ENCODE results near the gene POLE. TPM values are rescaled to one million over a fixed set of nuclear protein-coding genes. Genes with fewer than 3 reads are reported as not detected.

Gene POLE
- polyA plus RNA-seq, 1 of the 3 experiments (the other 2 are of a cell fraction), result 20.1 TPM

- no peak overlapping the region for H3K9ac ChIP-seq
- H3K4me2 ChIP-seq, result no peak overlapping the region
- H3K79me2 ChIP-seq (ENCODE audit: insufficient read depth), result peaks cover 32% of the 10 kb centered on the region; the same call in 1 of the 2 replicates
- H3K4me3 ChIP-seq (ENCODE audit: low read depth in 2 of 2, low read length in 1 of 2), result no peak overlapping the region
- CTCF ChIA-PET, result no interaction called here
- H3K27ac ChIP-seq (ENCODE audit: low read depth in 2 of 2, low read length in 1 of 2), result no peak overlapping the region
- H2AFZ ChIP-seq (ENCODE audit: low read depth), result no peak overlapping the region
- no peaks in the 10 kb centered on the region for H3K27me3 ChIP-seq (ENCODE audit: insufficient read depth)
- DNase-seq, result no peak
- no peaks in the 10 kb centered on the region for H3K4me1 ChIP-seq (ENCODE audit: control insufficient read depth in 1 of 2, insufficient read depth in 2 of 2, low read depth in 1 of 2, low read length in 1 of 2)
- H3K9me2 ChIP-seq, result no peaks in the 10 kb centered on the region
- POLR2A ChIA-PET, result no interaction called here
- H3F3A ChIP-seq (replicated peaks; ENCODE audit: insufficient read depth), result peaks cover 23% of the 10 kb centered on the region
- H3K36me3 ChIP-seq (replicated peaks in 1 of 2; ENCODE audit: control insufficient read depth in 1 of 2, insufficient read depth in 2 of 2, low read length in 1 of 2), result peaks cover 58 to 71% of the 10 kb centered on the region in 2 experiments
- H4K20me1 ChIP-seq (ENCODE audit: insufficient read depth), result peaks cover 21% of the 10 kb centered on the region; the same call in 1 of the 2 replicates
- H3K9me3 ChIP-seq, result no peaks in the 10 kb centered on the region
- TF ChIP-seq EZH2phosphoT487 (IDR thresholded peaks at IDR 0.05; ENCODE audit: borderline replicate concordance, low read depth) (no peak), USF2 (IDR thresholded peaks at IDR 0.05; ENCODE audit: borderline replicate concordance, low read depth, low read length) (no peak), SMC3 (IDR thresholded peaks at IDR 0.05; ENCODE audit: low read depth, low read length) (no peak), IRF3 (IDR thresholded peaks at IDR 0.05; ENCODE audit: low read depth, low read length) (no peak), YY1 (IDR thresholded peaks at IDR 0.05; ENCODE audit: low read depth) (no peak), RCOR1 (IDR thresholded peaks at IDR 0.05; ENCODE audit: low read length) (no peak), TEAD4 (IDR thresholded peaks at IDR 0.05; ENCODE audit: borderline replicate concordance, insufficient read depth) (no peak), GABPA (IDR thresholded peaks at IDR 0.05; ENCODE audit: low read depth) (no peak), NFIC (IDR thresholded peaks at IDR 0.05; ENCODE audit: borderline replicate concordance) (no peak), RFX5 (IDR thresholded peaks at IDR 0.05; ENCODE audit: low read length) (no peak), CHD2 (IDR thresholded peaks at IDR 0.05; ENCODE audit: low read length, partially characterized antibody) (no peak), REST (IDR thresholded peaks at IDR 0.05; ENCODE audit: low read depth, low read length) (no peak), POLR2AphosphoS5 (IDR thresholded peaks at IDR 0.05; ENCODE audit: low read depth, low read length) (no peak), USF1 (IDR thresholded peaks at IDR 0.05; ENCODE audit: borderline replicate concordance, low read depth) (no peak), JUND (IDR thresholded peaks at IDR 0.05) (no peak)
- TF ChIP-seq, protein P1, sequence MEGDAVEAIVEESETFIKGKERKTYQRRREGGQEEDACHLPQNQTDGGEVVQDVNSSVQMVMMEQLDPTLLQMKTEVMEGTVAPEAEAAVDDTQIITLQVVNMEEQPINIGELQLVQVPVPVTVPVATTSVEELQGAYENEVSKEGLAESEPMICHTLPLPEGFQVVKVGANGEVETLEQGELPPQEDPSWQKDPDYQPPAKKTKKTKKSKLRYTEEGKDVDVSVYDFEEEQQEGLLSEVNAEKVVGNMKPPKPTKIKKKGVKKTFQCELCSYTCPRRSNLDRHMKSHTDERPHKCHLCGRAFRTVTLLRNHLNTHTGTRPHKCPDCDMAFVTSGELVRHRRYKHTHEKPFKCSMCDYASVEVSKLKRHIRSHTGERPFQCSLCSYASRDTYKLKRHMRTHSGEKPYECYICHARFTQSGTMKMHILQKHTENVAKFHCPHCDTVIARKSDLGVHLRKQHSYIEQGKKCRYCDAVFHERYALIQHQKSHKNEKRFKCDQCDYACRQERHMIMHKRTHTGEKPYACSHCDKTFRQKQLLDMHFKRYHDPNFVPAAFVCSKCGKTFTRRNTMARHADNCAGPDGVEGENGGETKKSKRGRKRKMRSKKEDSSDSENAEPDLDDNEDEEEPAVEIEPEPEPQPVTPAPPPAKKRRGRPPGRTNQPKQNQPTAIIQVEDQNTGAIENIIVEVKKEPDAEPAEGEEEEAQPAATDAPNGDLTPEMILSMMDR (IDR thresholded peaks at IDR 0.05), result no peak
- TF ChIP-seq, protein P2, sequence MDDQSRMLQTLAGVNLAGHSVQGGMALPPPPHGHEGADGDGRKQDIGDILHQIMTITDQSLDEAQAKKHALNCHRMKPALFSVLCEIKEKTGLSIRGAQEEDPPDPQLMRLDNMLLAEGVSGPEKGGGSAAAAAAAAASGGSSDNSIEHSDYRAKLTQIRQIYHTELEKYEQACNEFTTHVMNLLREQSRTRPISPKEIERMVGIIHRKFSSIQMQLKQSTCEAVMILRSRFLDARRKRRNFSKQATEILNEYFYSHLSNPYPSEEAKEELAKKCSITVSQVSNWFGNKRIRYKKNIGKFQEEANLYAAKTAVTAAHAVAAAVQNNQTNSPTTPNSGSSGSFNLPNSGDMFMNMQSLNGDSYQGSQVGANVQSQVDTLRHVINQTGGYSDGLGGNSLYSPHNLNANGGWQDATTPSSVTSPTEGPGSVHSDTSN (IDR thresholded peaks at IDR 0.05), result no peak
- TF ChIP-seq, protein P3, sequence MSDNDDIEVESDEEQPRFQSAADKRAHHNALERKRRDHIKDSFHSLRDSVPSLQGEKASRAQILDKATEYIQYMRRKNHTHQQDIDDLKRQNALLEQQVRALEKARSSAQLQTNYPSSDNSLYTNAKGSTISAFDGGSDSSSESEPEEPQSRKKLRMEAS (IDR thresholded peaks at IDR 0.05; ENCODE audit: low read depth), result no peak
- 94% methylated on average over 34 of the region's 37 CpGs for WGBS (ENCODE audit: low lambda C conversion rate)
Measured at GRCh38 chr12:132727091-132727794, 40.1 kb upstream of the POLE start.

All from SK-N-SH (cell line).